CD14-positive monocyte (primary cell): ENCODE measurements around the gene TMOD3. TPM values are rescaled to one million over a fixed set of nuclear protein-coding genes. Genes with fewer than 3 reads are reported as not detected.

Experiments used
- DNase-seq, 3 donors: peaks; one replicate each; pipeline ENCODE4 v3.0.0-alpha.2; 2011 to 2022
- H2AFZ ChIP-seq: 2 replicates; pipeline ENCODE4 v1.6.0; 2012; ENCODE audit warnings: mild to moderate bottlenecking, low read depth, low read length, inconsistent platforms; ENCODE audit not compliant: insufficient read depth, poor library complexity, severe bottlenecking
- H3K27ac ChIP-seq, 2 donors: 1 replicate in 1 of 2; 2 replicates in 1 of 2; pipeline ENCODE4 v1.5.1; 2012 to 2013; ENCODE audit warnings: low read length in 2 of 2, control low read depth in 1 of 2, inconsistent platforms in 1 of 2, low read depth in 1 of 2, mild to moderate bottlenecking in 1 of 2
- H3K27me3 ChIP-seq, 2 donors: one replicate each; pipeline versions ENCODE4 v1.6.0 to v1.6.1; 2011 to 2013; ENCODE audit warnings: low read length in 2 of 2; ENCODE audit not compliant: control insufficient read depth in 2 of 2, insufficient read depth in 2 of 2
- H3K36me3 ChIP-seq, 2 donors: replicated peaks in 1 of 2; 1 replicate in 1 of 2; 2 replicates in 1 of 2; pipeline versions ENCODE4 v1.5.1 to v1.6.1; 2012 to 2013; ENCODE audit warnings: low read length in 2 of 2, control low read depth in 1 of 2, inconsistent platforms in 1 of 2, mild to moderate bottlenecking in 1 of 2; ENCODE audit not compliant: insufficient read depth in 2 of 2, control insufficient read depth in 1 of 2
- H3K4me1 ChIP-seq, 2 donors: 1 replicate in 1 of 2; 2 replicates in 1 of 2; pipeline versions ENCODE4 v1.5.1 to v1.6.1; 2012 to 2013; ENCODE audit warnings: low read length in 2 of 2, control low read depth in 1 of 2, inconsistent platforms in 1 of 2, mild to moderate bottlenecking in 1 of 2, moderate library complexity in 1 of 2; ENCODE audit not compliant: insufficient read depth in 2 of 2, control insufficient read depth in 1 of 2
- H3K4me2 ChIP-seq: replicated peaks from 2 replicates; pipeline ENCODE3; 2012; ENCODE audit warnings: low read length, moderate library complexity, mild to moderate bottlenecking; ENCODE audit not compliant: poor library complexity, severe bottlenecking; ENCODE audit errors: extremely low read depth
- H3K4me3 ChIP-seq, 3 experiments: fragments of 200-600 bp in 1 of 3; sonication (generic) in 1 of 3; replicated peaks in 1 of 3; 1 replicate in 2 of 3; 2 replicates in 1 of 3; pipeline ENCODE4 v1.5.1; 2011 to 2013; ENCODE audit warnings: low read length in 3 of 3, mild to moderate bottlenecking in 3 of 3, control low read depth in 2 of 3, low read depth in 2 of 3, inconsistent platforms in 1 of 3, moderate library complexity in 1 of 3
- H3K79me2 ChIP-seq: 2 replicates; pipeline ENCODE4 v1.6.0; 2012; ENCODE audit warnings: mild to moderate bottlenecking, control low read depth, inconsistent platforms, low read length, moderate library complexity; ENCODE audit not compliant: insufficient read depth
- H3K9ac ChIP-seq: 2 replicates; pipeline ENCODE4 v1.6.0; 2017; ENCODE audit warnings: low read length, mild to moderate bottlenecking; ENCODE audit not compliant: insufficient read depth, poor library complexity, severe bottlenecking
- H3K9me3 ChIP-seq, 2 donors: replicated peaks in 1 of 2; 1 replicate in 1 of 2; 2 replicates in 1 of 2; pipeline versions ENCODE4 v1.5.1 to v1.6.1; 2012 to 2013; ENCODE audit warnings: low read length in 2 of 2, control low read depth in 1 of 2; ENCODE audit not compliant: control insufficient read depth in 1 of 2, insufficient read depth in 1 of 2
- H4K20me1 ChIP-seq: 2 replicates; pipeline ENCODE4 v1.6.0; 2012; ENCODE audit warnings: mild to moderate bottlenecking, low read length, control low read depth, moderate library complexity; ENCODE audit not compliant: insufficient read depth
- H3K27ac Mint-ChIP-seq, 7 donors: one replicate each; pipeline ENCODE4 v1.8.0; 2020; ENCODE audit warnings: mild to moderate bottlenecking in 7 of 7, mixed read lengths in 7 of 7, moderate library complexity in 6 of 7, inconsistent platforms in 2 of 7
- H3K27me3 Mint-ChIP-seq, 3 donors: one replicate each; pipeline ENCODE4 v1.8.0; 2021 to 2022; ENCODE audit warnings: low read depth in 3 of 3, mild to moderate bottlenecking in 3 of 3, mixed read lengths in 3 of 3, moderate library complexity in 3 of 3, inconsistent platforms in 1 of 3
- H3K36me3 Mint-ChIP-seq, 2 donors: one replicate each; pipeline ENCODE4 v1.8.0; 2020; ENCODE audit warnings: mixed read lengths in 2 of 2, inconsistent platforms in 1 of 2, mild to moderate bottlenecking in 1 of 2
- H3K4me1 Mint-ChIP-seq: one replicate; pipeline ENCODE4 v1.8.0; 2020; ENCODE audit warnings: mild to moderate bottlenecking, mixed read lengths
- H3K4me3 Mint-ChIP-seq, 2 donors: one replicate each; pipeline ENCODE4 v1.8.0; 2020; ENCODE audit warnings: mild to moderate bottlenecking in 2 of 2, mixed read lengths in 2 of 2, moderate library complexity in 1 of 2
- H3K9me3 Mint-ChIP-seq, 7 donors: one replicate each; pipeline ENCODE4 v1.8.0; 2020 to 2022; ENCODE audit warnings: mixed read lengths in 7 of 7, mild to moderate bottlenecking in 6 of 7, moderate library complexity in 6 of 7, inconsistent platforms in 2 of 7
- WGBS: methylation state at CpG from one replicate; pipeline ENCODE4 v1.1.5; 2013; ENCODE audit warnings: missing lambda C conversion rate; ENCODE audit not compliant: insufficient coverage; 5-methylcytosine and 5-hydroxymethylcytosine counted together
- intact Hi-C, 2 donors: fragments of 100-400 bp; cut with micrococcal nuclease; formaldehyde crosslinking; loops; one replicate each; pipeline versions ENCODE4 v1.15.0 to v1.15.1; 2023
- polyA plus RNA-seq, 3 donors: library from polyadenylated mRNA; depleted of rRNA in 1 of 3; unstranded in 2 of 3; stranded (reverse) in 1 of 3; fragments of 300-500 nt in 2 of 3; fragments of >200 nt in 1 of 3; fragmentation: Illumina TruSeq in 2 of 3; gene quantifications; 1 replicate in 2 of 3; 2 replicates in 1 of 3; pipeline ENCODE4 v1.2.3, GENCODE V29; 2012 to 2021
- TF ChIP-seq, protein P1 (sequence below): fragments of 200-600 bp; IDR thresholded peaks from one replicate; pipeline ENCODE4 v1.8.0; 2022; ENCODE audit warnings: antibody characterized with exemption, mild to moderate bottlenecking

Gene TMOD3
- polyA plus RNA-seq, 3 donors: 7.7 to 34.8 (median 27.8) TPM

- H3K4me1 Mint-ChIP-seq: peaks cover 6% of the 10 kb centered on the region
- H3K27ac Mint-ChIP-seq: no peak overlapping the region
- Histone ChIP-seq H3K4me3 (no peak overlapping the region), H3K9me3 (no peaks in the 10 kb centered on the region), H3K4me2 (no peak overlapping the region), H3K27ac (no peak overlapping the region), H2AFZ (no peak overlapping the region), H3K36me3 (peaks cover 60 to 94% of the 10 kb centered on the region in 2 donors), H3K9ac (no peak overlapping the region), H3K4me1 (no peaks in the 10 kb centered on the region), H4K20me1 (peaks cover 12% of the 10 kb centered on the region), H3K27me3 (no peaks in the 10 kb centered on the region), H3K79me2 (no peaks in the 10 kb centered on the region)
- WGBS: no CpG with 5 or more reads among the region's 1 CpG
- peaks cover 0 to 4% (median 0%) of the 10 kb centered on the region in 7 donors for H3K9me3 Mint-ChIP-seq
- peaks cover 59 to 80% of the 10 kb centered on the region in 2 donors for H3K36me3 Mint-ChIP-seq
- intact Hi-C loops: no loop called here
- TF ChIP-seq, protein P1, sequence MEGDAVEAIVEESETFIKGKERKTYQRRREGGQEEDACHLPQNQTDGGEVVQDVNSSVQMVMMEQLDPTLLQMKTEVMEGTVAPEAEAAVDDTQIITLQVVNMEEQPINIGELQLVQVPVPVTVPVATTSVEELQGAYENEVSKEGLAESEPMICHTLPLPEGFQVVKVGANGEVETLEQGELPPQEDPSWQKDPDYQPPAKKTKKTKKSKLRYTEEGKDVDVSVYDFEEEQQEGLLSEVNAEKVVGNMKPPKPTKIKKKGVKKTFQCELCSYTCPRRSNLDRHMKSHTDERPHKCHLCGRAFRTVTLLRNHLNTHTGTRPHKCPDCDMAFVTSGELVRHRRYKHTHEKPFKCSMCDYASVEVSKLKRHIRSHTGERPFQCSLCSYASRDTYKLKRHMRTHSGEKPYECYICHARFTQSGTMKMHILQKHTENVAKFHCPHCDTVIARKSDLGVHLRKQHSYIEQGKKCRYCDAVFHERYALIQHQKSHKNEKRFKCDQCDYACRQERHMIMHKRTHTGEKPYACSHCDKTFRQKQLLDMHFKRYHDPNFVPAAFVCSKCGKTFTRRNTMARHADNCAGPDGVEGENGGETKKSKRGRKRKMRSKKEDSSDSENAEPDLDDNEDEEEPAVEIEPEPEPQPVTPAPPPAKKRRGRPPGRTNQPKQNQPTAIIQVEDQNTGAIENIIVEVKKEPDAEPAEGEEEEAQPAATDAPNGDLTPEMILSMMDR: no peak
- H3K4me3 Mint-ChIP-seq: no peak overlapping the region
- no peak for DNase-seq
- peaks cover 0 to 1% (median 0%) of the 10 kb centered on the region in 3 donors for H3K27me3 Mint-ChIP-seq
Observed at GRCh38 chr15:51908316-51908715, 78.9 kb downstream of the TMOD3 start.

DNA sequence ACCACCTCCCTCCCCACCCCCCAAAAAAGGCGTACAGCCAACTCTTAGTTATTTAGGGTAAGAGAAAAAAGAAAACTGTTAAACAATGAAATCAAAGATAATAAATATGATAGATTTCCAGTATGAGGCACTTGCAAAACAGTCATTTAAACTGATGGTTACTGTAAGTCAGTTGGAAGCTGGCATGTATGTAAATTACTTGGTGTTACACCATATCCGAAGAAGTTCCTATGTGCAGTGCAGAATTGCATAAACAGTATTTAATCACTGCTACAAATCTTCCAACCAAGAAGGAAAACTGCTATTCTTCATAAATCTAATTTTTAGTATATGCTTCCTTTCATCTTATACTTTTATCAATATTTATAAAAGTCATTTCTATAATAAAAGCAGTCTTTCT lies 80.1 kb downstream of the TMOD3 start:
- Histone ChIP-seq H4K20me1 (peaks cover 11% of the 10 kb centered on the region), H3K4me1 (no peaks in the 10 kb centered on the region), H3K9ac (no peak overlapping the region), H3K4me3 (no peak overlapping the region), H3K4me2 (no peak overlapping the region), H3K36me3 (peaks cover 52 to 93% of the 10 kb centered on the region in 2 donors), H3K9me3 (no peaks in the 10 kb centered on the region), H3K79me2 (no peaks in the 10 kb centered on the region), H2AFZ (no peak overlapping the region), H3K27me3 (no peaks in the 10 kb centered on the region), H3K27ac (no peak overlapping the region)
- Mint-ChIP-seq H3K4me3 (no peak overlapping the region), H3K36me3 (peaks cover 54 to 77% of the 10 kb centered on the region in 2 donors), H3K27ac (no peak overlapping the region), H3K27me3 (peaks cover 0 to 1% (median 0%) of the 10 kb centered on the region in 3 donors), H3K9me3 (peaks cover 0 to 2% (median 0%) of the 10 kb centered on the region in 7 donors), H3K4me1 (peaks cover 6% of the 10 kb centered on the region)
- no peak for DNase-seq
- intact Hi-C loops: no loop called here
- TF ChIP-seq, protein P1: no peak
- no CpG with 5 or more reads among the region's 2 CpGs for WGBS
